Measurements from ENCODE around the gene MAP4K2. TPM values are rescaled to one million over a fixed set of nuclear protein-coding genes. Genes with fewer than 3 reads are reported as not detected.
A peak's percentile ranks its signal among the peaks of the same experiment; 100 is the strongest.

Gene MAP4K2
- total RNA-seq, 1 experiment from 2014 or later, result 46.5 TPM

DNA sequence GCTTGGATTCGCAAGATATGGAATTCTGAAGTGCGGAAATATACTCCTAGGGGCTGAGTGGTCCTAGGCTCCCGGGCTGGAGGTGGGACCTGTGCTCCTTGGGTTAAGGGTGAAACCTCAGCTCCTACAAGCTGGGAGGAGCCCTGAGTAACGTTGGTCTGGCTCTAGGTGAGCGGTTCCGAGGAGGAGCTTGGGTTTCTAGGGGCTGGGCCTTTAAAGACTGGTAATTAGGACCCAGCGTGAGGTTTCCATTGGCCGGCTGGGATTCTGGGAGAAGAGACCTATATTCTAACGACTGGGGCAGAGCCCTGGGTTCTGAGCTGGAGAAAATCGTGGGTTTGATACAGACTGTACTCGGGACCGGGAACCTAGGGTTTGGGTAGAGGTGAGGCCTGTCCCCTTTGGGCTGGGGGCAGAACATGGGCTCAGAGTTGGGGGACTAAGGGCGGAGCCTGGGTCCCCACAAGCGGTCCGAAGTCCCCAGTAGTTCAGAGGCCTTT is 882 bp upstream of the MAP4K2 start:
- Histone ChIP-seq H3K4me3 (ENCODE audit: low read depth, low read length, poor library complexity, severe bottlenecking) (peak overlapping the region; percentile 56), H3K4me1 (ENCODE audit: insufficient read depth, low read length, poor library complexity, severe bottlenecking) (peaks cover 25% of the 10 kb centered on the region), H3K27ac (ENCODE audit: low read depth, low read length, poor library complexity, severe bottlenecking) (peak overlapping the region; percentile 79), H3K9me3 (ENCODE audit: low read depth, low read length, poor library complexity, severe bottlenecking) (no peaks in the 10 kb centered on the region), H3K36me3 (ENCODE audit: insufficient read depth, low read length, poor library complexity, severe bottlenecking) (peaks cover 6% of the 10 kb centered on the region), H3K27me3 (replicated peaks; ENCODE audit: insufficient read depth, low read depth, low read length, poor library complexity) (no peaks in the 10 kb centered on the region)
- intact Hi-C loops (cut with micrococcal nuclease; ENCODE audit: unreplicated experiment), result no loop called here
- POLR2A ChIA-PET (ENCODE audit: low non-redundant PET), result interaction anchor here (0.7 kb wide), 1 partner anchor 300 kb away, joined by 3 read pairs; no protein-coding TSS in a partner anchor
- BruUV-seq (replicated peaks), result TSS peak; percentile 49
- DNase-seq (ENCODE audit: low spot score), result no peak
- CTCF ChIA-PET, result no interaction called here
- TF ChIP-seq EZH2 (IDR thresholded peaks at IDR 0.05; ENCODE audit: borderline replicate concordance, low read depth, low read length, poor library complexity, severe bottlenecking), result no peak
- TF ChIP-seq, protein P1, sequence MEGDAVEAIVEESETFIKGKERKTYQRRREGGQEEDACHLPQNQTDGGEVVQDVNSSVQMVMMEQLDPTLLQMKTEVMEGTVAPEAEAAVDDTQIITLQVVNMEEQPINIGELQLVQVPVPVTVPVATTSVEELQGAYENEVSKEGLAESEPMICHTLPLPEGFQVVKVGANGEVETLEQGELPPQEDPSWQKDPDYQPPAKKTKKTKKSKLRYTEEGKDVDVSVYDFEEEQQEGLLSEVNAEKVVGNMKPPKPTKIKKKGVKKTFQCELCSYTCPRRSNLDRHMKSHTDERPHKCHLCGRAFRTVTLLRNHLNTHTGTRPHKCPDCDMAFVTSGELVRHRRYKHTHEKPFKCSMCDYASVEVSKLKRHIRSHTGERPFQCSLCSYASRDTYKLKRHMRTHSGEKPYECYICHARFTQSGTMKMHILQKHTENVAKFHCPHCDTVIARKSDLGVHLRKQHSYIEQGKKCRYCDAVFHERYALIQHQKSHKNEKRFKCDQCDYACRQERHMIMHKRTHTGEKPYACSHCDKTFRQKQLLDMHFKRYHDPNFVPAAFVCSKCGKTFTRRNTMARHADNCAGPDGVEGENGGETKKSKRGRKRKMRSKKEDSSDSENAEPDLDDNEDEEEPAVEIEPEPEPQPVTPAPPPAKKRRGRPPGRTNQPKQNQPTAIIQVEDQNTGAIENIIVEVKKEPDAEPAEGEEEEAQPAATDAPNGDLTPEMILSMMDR (conservative IDR thresholded peaks at IDR 0.05; ENCODE audit: low read depth, low read length), result no peak

DNA sequence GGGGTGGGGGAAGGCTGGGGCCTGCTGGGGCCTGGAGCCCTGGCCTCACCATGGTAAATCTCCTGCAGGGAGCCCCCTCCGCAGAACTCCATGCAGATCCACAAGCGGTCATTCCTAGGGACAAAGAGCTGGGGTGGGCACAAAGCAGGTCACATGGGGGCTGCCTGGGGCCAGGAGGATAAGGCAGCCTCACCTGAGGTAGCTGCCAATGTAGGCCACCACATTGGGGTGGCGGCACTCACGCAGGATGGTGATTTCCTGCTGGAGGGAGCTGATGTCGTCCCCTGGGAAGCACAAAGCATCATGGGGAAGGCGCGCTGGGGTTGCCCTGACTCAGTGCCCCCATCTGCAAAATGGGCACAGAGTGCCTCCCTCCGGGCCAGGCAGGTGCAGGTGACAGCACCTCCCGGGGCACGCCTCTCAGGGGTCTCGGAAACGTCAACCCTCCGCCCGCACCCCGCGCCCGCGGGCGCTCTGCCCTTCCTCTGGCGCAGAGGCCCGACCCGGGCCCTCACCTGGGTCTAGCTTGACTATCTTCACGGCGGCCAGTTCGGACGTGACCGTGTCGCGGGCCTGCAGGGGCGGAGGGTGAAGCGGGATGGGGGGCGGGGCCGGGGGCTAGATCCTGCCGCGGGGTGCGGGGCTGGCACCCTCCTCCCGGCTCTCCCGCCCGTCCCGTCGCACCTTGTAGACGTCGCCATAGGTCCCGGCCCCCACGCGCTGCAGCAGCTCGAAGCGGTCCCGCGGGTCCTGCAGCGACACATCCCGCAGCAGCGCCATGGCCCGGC is 450 bp downstream of the MAP4K2 start:
- peak overlapping the region; percentile 56 for H3K4me3 ChIP-seq (ENCODE audit: low read depth, low read length, poor library complexity, severe bottlenecking)
- H3K27ac ChIP-seq (ENCODE audit: low read depth, low read length, poor library complexity, severe bottlenecking), result peak overlapping the region; percentile 85
- peaks cover 6% of the 10 kb centered on the region for H3K36me3 ChIP-seq (ENCODE audit: insufficient read depth, low read length, poor library complexity, severe bottlenecking)
- TF ChIP-seq, protein P1 (conservative IDR thresholded peaks at IDR 0.05; ENCODE audit: low read depth, low read length), result no peak
- no peak for TF ChIP-seq EZH2 (IDR thresholded peaks at IDR 0.05; ENCODE audit: borderline replicate concordance, low read depth, low read length, poor library complexity, severe bottlenecking)
- intact Hi-C loops (cut with micrococcal nuclease; ENCODE audit: unreplicated experiment), result no loop called here
- no peaks in the 10 kb centered on the region for H3K9me3 ChIP-seq (ENCODE audit: low read depth, low read length, poor library complexity, severe bottlenecking)
- peaks cover 23% of the 10 kb centered on the region for H3K4me1 ChIP-seq (ENCODE audit: insufficient read depth, low read length, poor library complexity, severe bottlenecking)
- CTCF ChIA-PET, result no interaction called here
- H3K27me3 ChIP-seq (replicated peaks; ENCODE audit: insufficient read depth, low read depth, low read length, poor library complexity), result no peaks in the 10 kb centered on the region
- DNase-seq (ENCODE audit: low spot score), result no peak
- BruUV-seq (replicated peaks), result no TSS peak
- POLR2A ChIA-PET (ENCODE audit: low non-redundant PET), result no interaction called here

DNA sequence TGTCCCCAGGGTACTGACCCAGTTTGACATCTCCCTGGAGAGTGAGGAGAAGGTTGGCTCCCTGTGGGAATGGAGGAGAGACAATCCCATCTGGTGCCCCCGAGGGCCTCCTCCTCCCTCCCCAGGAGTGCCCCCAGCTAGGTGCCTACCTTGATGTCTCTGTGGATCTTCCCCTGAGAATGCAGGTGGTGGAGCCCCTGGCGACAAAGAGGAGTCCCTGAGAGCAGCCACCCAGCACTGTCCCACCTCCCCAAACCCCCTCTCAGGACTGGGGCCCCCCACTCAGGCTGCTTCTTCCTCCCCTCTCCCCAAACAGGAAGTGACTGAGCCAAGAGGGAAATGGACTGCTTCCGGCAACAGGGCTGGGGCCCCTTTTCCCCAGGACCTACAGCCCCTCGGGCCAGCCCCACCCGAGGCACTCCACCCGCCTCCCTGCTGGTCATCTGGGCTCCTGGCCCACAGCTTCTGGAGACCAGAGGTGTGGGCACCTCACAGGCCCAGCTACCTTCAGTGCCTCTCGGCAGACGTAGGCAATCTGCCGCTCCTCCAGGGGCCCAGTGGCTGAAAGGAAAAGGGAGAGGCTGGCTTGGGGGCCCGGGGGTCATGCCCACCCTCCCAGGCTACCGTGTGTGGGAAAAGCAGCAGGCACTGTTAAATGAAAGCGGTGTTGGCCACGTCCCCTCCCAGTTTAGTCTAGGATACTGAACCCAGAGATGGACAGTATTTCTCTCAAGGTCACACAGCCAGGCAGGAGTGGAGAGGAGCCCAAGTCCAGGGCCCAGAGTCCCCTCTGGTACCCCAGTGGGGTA is 1.2 kb downstream of the MAP4K2 start:
- TF ChIP-seq, protein P1 (conservative IDR thresholded peaks at IDR 0.05; ENCODE audit: low read depth, low read length), result no peak
- TF ChIP-seq EZH2 (IDR thresholded peaks at IDR 0.05; ENCODE audit: borderline replicate concordance, low read depth, low read length, poor library complexity, severe bottlenecking), result no peak
- intact Hi-C loops (cut with micrococcal nuclease; ENCODE audit: unreplicated experiment), result no loop called here
- Histone ChIP-seq H3K27me3 (replicated peaks; ENCODE audit: insufficient read depth, low read depth, low read length, poor library complexity) (no peaks in the 10 kb centered on the region), H3K9me3 (ENCODE audit: low read depth, low read length, poor library complexity, severe bottlenecking) (no peaks in the 10 kb centered on the region), H3K4me1 (ENCODE audit: insufficient read depth, low read length, poor library complexity, severe bottlenecking) (peaks cover 23% of the 10 kb centered on the region), H3K27ac (ENCODE audit: low read depth, low read length, poor library complexity, severe bottlenecking) (peak overlapping the region; percentile 85), H3K4me3 (ENCODE audit: low read depth, low read length, poor library complexity, severe bottlenecking) (peak overlapping the region; percentile 56), H3K36me3 (ENCODE audit: insufficient read depth, low read length, poor library complexity, severe bottlenecking) (peaks cover 6% of the 10 kb centered on the region)
- CTCF ChIA-PET, result no interaction called here
- no TSS peak for BruUV-seq (replicated peaks)
- POLR2A ChIA-PET (ENCODE audit: low non-redundant PET), result no interaction called here
- DNase-seq (ENCODE audit: low spot score), result peak; percentile 44
